WTC11 (cell line): ENCODE measurements around the gene PXDC1.

ENCODE experiments used
- ETV6 ChIP-seq: sonication (generic); formaldehyde crosslinking; IDR thresholded peaks from 2 replicates; pipeline ENCODE4 v1.8.1; 2022; ENCODE audit warnings: mild to moderate bottlenecking, missing genetic modification reagents
- HMGA2 ChIP-seq: fragments of 250-450 bp; sonication (Bioruptor Pico); IDR thresholded peaks from 2 replicates; pipeline ENCODE4 v1.4.0; 2021; ENCODE audit warnings: mild to moderate bottlenecking, moderate library complexity
- NFE2L1 ChIP-seq: sonication (generic); formaldehyde crosslinking; IDR thresholded peaks from 2 replicates; pipeline ENCODE4 v1.8.1; 2023; ENCODE audit warnings: missing genetic modification reagents
- NFYB ChIP-seq: sonication (generic); formaldehyde crosslinking; conservative IDR thresholded peaks from 2 replicates; pipeline ENCODE4 v1.8.0; 2022; ENCODE audit warnings: low read depth, missing genetic modification reagents
- SMAD3 ChIP-seq: sonication (generic); formaldehyde crosslinking; IDR thresholded peaks from 2 replicates; pipeline ENCODE4 v1.8.0; 2022; ENCODE audit warnings: missing genetic modification reagents, mild to moderate bottlenecking, borderline replicate concordance
- SP1 ChIP-seq: sonication (generic); formaldehyde crosslinking; conservative IDR thresholded peaks from 2 replicates; pipeline ENCODE4 v1.8.1; 2022; ENCODE audit warnings: missing genetic modification reagents
- ZNF263 ChIP-seq: sonication (generic); formaldehyde crosslinking; IDR thresholded peaks from 2 replicates; pipeline ENCODE4 v1.8.1; 2022; ENCODE audit warnings: low read depth, mild to moderate bottlenecking, moderate library complexity, missing genetic modification reagents
- TF ChIP-seq, protein P1 (sequence below): sonication (generic); formaldehyde crosslinking; IDR thresholded peaks from 2 replicates; pipeline ENCODE4 v1.8.1; 2022; ENCODE audit warnings: low read depth, missing genetic modification reagents, borderline replicate concordance
- TF ChIP-seq, protein P2 (sequence below): fragments of 200-600 bp; IDR thresholded peaks from 2 replicates; pipeline ENCODE4 v1.8.0; 2022; ENCODE audit warnings: antibody characterized with exemption
- TF ChIP-seq, protein P3 (sequence below): sonication (generic); formaldehyde crosslinking; IDR thresholded peaks from 2 replicates; pipeline ENCODE4 v1.8.1; 2022; ENCODE audit warnings: mild to moderate bottlenecking, moderate library complexity, missing genetic modification reagents
- TF ChIP-seq, protein P4 (sequence below): sonication (generic); formaldehyde crosslinking; IDR thresholded peaks from 2 replicates; pipeline ENCODE4 v1.8.0; 2022; ENCODE audit warnings: mild to moderate bottlenecking, missing genetic modification reagents

DNA sequence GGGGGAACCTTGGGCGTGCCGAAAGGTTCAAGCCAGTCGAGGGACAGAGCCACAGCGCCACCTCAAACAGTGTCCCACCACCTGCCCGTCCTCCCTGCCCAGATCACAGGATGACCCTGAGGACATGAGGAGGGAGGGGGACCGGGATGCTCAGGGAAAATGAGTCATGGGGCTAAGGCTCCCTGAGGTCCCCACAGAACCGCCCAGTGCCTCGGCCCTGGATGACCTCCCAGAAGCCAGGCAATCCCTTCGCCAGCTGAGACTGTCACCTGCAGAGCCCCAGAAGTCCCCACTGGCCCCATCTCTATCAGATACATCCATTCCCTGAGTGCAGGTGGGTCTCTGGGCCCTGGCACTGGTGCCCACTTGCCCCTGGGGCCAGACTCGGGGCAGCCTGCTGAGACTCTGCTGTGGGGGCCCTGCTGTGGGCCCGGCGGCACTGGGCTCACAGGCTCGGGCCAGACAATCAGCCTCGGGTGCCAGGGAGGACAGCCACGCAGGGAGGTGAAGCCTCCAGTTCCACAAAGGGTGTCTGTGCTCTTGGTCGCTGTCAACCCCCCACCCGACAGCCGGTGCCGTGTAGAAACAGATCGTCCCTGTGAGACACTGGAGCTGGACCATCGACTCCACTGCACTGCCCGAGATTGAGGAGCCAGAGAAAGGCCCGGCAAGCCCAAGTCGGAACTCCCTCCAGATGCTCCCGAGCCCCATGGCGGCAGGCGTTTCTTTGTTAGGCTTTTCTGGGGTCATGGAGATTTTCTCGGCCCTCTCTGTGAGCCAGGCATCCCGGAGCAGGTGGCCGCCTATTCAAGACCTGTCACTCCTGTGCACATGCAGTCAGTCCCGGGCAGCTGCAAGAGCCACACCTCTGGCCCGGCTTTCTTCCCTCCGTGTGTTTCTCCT is 26.1 kb downstream of the PXDC1 start:
- TF ChIP-seq, protein P1, sequence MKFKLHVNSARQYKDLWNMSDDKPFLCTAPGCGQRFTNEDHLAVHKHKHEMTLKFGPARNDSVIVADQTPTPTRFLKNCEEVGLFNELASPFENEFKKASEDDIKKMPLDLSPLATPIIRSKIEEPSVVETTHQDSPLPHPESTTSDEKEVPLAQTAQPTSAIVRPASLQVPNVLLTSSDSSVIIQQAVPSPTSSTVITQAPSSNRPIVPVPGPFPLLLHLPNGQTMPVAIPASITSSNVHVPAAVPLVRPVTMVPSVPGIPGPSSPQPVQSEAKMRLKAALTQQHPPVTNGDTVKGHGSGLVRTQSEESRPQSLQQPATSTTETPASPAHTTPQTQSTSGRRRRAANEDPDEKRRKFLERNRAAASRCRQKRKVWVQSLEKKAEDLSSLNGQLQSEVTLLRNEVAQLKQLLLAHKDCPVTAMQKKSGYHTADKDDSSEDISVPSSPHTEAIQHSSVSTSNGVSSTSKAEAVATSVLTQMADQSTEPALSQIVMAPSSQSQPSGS = no peak
- TF ChIP-seq, protein P2, sequence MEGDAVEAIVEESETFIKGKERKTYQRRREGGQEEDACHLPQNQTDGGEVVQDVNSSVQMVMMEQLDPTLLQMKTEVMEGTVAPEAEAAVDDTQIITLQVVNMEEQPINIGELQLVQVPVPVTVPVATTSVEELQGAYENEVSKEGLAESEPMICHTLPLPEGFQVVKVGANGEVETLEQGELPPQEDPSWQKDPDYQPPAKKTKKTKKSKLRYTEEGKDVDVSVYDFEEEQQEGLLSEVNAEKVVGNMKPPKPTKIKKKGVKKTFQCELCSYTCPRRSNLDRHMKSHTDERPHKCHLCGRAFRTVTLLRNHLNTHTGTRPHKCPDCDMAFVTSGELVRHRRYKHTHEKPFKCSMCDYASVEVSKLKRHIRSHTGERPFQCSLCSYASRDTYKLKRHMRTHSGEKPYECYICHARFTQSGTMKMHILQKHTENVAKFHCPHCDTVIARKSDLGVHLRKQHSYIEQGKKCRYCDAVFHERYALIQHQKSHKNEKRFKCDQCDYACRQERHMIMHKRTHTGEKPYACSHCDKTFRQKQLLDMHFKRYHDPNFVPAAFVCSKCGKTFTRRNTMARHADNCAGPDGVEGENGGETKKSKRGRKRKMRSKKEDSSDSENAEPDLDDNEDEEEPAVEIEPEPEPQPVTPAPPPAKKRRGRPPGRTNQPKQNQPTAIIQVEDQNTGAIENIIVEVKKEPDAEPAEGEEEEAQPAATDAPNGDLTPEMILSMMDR = no peak
- TF ChIP-seq NFE2L1 (CRISPR knock-in tag) (no peak), ZNF263 (CRISPR knock-in tag) (no peak), NFYB (no peak), ETV6 (CRISPR knock-in tag) (no peak), SMAD3 (CRISPR knock-in tag) (no peak), HMGA2 (CRISPR knock-in tag) (no peak), SP1 (CRISPR knock-in tag) (no peak)
- TF ChIP-seq, protein P3, sequence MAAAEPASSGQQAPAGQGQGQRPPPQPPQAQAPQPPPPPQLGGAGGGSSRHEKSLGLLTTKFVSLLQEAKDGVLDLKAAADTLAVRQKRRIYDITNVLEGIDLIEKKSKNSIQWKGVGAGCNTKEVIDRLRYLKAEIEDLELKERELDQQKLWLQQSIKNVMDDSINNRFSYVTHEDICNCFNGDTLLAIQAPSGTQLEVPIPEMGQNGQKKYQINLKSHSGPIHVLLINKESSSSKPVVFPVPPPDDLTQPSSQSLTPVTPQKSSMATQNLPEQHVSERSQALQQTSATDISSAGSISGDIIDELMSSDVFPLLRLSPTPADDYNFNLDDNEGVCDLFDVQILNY (CRISPR knock-in tag) = no peak
- TF ChIP-seq, protein P4, sequence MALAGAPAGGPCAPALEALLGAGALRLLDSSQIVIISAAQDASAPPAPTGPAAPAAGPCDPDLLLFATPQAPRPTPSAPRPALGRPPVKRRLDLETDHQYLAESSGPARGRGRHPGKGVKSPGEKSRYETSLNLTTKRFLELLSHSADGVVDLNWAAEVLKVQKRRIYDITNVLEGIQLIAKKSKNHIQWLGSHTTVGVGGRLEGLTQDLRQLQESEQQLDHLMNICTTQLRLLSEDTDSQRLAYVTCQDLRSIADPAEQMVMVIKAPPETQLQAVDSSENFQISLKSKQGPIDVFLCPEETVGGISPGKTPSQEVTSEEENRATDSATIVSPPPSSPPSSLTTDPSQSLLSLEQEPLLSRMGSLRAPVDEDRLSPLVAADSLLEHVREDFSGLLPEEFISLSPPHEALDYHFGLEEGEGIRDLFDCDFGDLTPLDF (CRISPR knock-in tag) = no peak
